Activated naive CD4-positive, alpha-beta T cell treated with Interleukin-2 at 50 U/mL for 16 hours (primary cell): Measurements from ENCODE around the gene ATP9A.
"Not testable (repeated sequence)": the region's sequence is repeated elsewhere in the genome, so short reads cannot be mapped to it uniquely, and the experiment has no call there.

Source experiments
- DNase-seq: peaks from one replicate; pipeline ENCODE4 v3.0.0-alpha.2; 2020

Gene ATP9A

DNA sequence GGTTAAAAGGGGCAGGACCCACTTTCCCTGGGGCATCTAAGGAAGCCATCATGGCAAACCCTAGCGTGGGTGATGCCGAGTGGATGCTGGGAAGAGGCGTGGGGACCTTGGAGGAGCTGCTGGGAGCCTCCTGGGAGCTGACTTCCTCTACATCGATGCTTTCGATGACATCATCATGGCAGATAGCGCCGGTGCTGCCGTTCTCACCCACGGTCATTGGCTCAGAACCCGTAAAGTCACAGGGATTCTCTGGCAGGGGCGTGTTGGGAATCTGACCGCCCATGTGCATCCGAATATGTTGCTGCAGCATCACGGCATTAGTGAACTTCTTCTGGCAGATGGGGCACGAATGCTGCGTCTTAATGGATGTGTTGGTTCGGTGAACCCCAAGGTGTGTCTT, 22.1 kb upstream of the ATP9A start:
- DNase-seq: no peak

DNA sequence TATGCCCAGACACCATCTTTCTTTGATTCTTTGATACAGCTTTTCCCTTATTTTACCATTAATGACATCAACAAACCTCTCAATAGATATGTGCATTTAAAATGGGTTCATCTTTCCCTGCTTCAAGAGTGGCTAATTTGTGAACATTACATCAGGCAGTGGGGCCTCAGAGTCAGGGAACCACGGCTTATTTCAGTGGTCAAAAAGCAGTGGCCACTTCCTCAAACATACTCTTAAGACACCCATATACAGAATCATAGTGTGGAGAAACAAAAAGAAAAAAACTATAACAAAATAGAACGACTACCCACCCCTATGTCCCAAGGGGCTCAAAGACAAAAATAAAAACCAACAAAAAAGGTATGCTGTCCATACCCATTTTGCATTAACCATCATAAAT, 21.2 kb upstream of the ATP9A start:
- DNase-seq: no peak

DNA sequence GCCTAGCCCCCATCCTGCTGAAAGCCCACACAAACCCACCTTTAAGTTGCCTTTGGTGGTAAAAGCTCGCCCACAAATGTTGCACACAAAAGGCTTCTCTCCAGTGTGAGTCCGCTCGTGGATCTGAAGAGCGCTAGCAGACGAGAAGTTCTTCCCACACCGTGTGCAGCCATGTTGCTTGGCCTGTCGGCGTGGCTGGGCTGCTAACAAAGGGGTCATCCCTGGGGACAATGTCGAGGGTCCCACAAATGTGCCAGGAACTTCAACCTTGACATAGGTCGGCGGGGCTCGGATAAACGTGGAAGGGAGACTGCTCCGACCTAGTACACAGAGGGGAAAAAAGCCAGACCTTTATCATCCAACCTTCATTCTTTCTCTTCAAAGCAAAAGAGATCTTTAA, 20.6 kb upstream of the ATP9A start:
- no peak for DNase-seq

DNA sequence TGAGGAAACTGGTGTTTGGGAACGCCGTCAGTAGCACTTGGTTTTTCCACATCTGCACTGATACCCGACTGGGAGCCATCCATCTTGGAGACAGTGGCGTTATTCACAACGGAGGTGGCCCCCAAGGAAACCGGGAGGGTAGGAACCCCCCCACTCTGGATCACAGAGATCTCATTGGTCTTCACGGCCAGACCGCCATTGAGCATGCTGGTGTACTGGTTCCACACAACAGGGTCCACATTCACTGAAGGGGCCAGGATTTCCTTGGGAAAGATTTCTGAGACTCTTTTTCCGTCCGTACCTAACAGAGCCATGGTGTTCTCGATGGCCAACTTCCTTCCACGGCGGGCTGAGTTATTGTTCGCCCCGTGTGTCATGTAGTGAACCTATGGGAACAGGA, 16.1 kb upstream of the ATP9A start:
- no peak for DNase-seq

DNA sequence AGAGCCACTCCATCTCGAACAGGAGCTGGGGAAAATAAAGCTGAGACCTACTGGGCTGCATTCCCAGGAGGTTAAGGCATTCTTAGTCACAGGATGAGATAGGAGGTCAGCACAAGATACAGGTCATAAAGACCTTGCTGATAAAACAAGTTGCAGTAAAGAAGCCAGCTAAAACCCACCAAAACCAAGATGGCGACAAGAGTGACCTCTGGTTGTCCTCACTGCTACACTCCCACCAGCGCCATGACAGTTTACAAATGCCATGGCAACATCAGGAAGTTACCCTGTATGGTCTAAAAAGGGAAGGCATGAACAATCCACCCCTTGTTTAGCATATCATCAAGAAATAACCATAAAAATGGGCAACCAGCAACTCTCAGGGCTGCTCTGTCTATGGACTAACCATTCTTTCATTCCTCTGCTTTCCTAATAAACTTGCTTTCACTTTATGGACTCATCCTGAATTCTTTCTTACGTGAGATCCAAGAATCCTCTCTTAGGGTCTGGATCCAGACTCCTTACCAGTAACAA, 10.1 kb upstream of the ATP9A start:
- not testable (repeated sequence) for DNase-seq

DNA sequence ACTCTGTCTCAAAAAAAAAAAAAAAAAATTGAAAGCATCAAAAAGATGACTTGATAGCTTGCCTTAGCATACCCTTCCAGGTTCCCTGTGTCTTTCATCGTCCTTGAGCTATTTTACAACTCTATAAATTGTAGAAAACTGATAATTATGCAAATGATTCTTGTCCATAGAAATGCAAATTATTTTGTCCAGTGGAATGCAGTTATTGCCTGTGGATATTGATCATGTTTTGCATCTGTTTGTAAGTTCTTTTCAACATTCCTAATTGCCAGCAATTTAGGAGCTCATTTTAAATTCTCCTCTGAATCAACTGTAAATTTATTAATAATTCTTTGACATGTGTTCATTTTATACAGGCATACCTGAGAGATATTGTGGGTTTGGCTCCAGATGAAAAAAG, 7.1 kb upstream of the ATP9A start:
- DNase-seq: no peak

DNA sequence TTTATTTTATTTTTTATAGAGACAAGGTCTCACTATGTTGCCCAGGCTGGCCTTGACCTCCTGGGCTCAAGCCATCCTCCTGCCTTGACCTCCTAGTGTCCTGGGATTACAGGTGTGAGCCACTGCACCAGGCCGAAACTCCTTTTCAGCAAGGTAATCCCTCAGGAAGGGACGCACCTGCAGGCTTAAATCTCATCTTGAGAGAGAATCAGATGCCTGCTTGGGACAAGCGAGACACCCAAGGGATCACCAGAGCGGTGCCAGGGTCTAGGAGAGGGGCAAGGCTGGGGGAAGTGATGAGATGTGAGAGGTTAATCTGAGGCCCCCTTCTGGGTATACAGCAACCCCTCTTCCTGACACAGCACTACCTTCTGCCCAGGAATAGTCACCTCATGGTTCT, 4.0 kb upstream of the ATP9A start:
- DNase-seq: no peak

DNA sequence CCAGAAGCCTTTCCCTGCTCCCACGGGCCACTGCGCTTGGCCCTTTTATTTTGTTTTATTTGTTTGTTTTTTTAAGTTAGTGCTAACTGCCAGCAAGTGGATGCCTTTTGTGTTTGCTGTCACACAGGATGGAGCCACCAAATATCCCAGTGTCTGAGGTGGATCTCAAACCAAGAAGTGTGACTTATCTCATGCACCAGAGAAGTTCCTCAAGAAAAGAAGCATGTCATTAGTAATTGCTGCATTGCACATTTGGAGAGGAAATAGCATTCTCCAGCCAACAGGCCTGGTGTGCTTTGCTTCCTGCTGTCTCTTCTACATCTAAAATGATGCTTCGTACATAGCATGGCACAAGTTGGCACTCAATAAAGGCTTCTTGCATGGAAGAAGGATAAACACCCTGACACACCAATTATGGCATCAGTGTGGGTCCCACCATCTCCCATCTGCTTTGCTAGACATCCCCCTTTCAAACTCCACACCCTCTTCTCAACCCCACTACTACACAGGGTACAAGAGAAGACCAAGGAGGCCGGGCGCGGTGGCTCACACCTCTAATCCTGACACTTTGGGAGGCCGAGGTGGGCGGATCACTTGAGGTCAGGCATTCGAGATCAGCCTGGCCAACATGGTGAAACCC, 1.9 kb upstream of the ATP9A start:
- DNase-seq: no peak

DNA sequence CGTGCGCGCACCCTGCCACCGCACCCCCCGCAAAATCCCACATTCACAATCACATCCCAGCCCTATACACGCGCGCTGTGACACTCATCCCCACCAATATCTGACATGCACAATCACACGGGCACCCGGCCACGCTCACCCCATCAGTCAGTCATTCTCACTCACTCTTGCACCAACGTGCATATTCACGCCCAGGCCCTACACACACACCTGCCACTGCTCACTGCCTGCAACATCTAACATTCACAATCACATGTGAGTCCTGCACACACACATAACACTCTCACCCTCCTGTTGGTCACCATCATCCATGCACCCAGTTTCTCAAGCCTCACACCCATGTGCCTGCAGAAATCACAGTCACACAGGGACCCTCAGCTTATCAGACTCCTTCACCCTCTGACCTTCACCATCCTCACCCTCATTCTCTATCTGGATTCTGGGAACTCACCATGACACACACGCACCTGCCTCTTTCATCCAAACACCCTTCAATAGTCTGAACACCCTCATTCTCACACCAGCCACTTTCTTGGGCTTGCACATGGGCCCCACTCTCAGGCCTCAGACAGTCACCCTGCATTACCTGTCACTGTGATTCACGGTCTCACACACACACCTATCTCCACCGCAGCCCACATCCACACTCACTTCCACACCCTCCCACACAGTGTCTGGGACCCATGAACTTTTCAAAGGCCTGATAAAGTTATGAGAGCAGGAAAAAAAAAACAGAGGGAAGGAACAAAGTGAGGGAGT, 748 bp upstream of the ATP9A start:
- peak; percentile 4 for DNase-seq

DNA sequence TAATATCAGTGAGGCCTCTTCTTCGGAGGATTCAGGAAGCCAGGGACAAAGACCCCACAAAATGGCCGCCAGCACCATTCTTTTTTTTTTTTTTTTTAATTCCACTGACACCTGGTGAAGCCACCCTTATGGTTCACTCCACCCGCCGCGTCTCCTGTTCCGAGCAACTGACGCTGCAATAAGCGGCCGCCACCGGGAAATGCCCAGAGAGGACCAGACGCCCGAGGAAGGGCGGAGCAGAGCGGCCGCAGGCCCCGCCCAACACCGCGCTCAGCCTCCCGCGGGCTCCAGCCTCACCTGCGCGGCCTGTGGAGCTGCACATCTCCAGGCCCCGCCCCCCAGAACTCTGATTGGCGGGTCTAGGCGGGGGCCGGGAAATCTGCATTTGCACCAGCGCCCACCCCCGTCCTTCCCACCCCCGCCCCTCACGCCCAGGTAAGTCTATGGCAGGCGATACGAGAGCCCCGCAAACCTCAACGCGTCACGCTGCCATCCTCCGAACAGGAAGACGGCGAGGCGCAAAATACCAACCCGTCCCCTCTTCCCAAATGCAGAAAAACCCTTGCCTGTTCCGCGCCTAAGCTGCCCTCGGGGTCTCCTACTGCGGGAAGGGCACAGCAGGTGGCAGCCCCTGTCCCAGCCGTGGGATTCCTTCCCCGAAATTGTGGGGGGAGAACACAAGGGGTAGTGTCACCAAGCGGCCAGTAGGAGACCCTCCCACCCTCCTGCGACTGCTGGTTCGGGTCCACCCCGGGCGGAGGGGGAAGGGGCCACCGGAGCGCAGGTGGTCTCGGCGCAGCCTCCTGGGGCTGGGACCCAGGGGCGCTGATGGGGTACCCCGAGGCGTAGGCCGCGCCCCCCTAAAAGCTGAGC, 960 bp downstream of the ATP9A start:
- peak; percentile 43 for DNase-seq

DNA sequence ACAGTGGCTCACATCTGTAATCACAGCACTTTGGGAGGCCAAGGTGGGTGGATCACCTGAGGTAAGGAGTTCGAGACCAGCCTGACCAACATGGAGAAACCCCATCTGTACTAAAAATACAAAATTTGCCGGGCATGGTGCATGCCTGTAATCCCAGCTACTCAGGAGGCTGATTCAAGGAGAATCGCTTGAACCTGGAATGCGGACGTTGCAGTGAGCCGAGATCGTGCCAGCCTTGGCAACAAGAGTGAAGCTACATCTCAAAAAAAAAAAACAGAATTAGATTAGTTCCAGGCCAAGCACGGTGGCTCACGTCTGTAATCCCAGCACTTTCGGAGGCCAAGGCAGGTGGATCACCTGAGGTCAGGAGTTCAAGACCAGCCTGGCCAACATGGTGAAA, 2.8 kb downstream of the ATP9A start:
- not testable (repeated sequence) for DNase-seq

DNA sequence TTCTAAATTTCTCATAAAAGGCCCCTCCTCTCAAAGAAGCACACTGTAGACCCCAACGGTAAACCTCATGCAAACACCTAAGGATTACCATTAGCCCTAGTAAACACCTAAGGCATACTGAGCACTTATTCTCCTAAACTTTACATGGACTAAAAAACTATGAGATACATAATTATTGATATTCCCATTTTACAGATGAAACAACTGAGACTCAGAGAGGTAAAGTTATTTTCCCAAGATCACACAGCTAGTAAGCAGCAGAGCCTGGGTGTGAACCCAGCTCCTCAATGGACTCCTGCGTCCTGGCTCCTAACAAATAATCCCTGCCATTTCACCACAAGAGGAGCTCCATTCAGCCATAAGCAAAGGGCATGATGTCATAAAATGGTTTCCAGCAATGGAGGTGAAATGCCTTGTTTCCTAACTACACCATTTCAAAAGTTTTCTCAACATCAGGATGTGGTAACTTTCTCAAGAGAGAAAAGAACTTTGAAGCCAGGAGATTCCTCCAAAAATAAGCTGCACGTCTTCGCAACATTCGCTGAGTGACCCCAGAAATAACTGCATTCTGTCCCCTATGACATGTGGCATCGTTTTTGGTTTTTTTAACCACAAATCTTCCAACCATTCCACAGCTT, 4.1 kb downstream of the ATP9A start:
- DNase-seq: no peak

DNA sequence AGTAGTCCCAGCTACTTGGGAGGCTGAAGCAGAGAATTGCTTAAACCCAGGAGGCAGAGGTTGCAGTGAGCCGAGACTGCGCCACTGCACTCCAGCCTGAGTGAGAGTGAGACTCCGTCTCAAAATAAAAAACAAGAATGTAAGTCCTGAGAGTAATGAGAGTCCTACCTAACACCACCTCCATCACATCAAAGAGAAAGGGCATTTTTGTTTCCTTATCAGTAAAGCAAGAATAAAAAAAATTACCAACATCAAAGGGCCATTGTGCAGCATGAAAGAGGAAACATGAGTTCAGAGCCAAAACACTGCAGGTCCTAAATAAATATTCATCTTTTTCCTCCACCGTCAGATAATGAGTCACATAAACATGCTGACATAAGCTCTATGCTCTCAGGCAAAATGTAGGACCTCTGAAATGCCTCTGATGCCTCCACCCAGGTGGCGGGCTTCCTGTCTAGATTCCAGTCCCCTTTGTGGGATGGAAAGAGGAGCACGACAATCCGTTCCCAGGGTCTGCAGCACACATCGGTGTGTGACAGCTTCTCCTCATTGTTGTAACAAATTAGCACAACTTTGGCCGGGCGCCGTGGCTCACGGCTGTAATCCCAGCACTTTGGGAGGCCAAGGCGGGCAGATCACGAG, 7.2 kb downstream of the ATP9A start:
- DNase-seq: no peak

DNA sequence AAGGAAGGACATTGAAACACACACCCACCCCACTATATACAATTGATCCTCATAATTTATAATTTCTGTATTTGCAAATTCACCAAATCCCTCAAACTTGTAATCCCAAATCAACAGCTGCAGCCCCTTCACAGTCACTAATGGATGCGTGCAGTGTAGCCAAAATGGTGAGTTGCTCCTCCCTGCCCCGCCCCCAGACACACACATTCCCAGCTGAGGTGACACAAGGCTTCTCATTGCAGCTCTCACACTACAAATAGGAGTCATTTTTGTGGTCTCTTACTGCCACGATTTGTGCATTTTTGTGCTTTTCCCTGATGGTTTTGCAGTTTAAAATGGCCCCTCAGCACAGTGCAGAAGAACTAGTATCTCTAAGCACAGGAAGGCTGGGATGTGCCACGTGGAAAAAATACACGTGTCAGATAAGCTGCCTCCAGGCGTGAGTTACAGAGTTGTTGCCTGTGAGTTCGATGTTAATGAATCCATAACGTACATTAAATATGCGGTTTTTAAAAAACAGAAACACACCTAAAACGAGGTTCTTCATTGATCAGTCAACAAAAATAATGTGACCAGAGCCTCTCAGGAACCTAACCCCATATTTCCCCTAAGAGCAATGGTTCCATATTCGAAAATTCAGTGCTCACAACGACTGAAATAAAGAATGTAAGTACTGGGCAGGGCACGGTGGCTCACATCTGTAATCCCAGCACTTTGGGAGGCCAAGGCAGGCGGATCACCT, 8.2 kb downstream of the ATP9A start:
- DNase-seq: no peak

DNA sequence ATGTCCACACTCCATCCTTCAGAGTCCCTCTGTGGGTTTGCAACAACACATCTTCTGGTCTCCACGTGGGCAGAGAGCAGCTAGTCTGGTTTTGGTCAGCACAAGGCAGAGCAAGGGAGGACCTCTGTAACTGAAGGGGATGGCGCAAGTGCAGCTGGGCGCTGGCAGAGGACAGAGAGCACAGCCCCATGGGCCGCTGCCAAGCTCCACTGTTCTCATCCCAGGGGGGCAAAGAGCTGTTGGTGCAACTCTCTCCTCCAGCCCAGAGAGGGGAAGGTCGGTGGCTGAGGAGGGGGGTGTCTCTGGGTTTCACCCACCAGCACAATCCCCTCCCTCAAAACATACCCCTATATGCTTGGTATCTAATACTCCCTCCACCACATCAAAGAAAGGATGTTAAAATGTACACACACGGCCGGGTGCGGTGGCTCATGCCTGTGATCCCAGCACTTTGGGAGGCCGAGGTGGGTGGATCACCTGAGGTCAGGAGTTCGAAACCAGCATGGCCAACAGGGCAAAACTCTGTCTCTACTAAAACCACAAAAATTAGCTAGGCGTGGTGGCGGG, 9.1 kb downstream of the ATP9A start:
- DNase-seq: no peak

DNA sequence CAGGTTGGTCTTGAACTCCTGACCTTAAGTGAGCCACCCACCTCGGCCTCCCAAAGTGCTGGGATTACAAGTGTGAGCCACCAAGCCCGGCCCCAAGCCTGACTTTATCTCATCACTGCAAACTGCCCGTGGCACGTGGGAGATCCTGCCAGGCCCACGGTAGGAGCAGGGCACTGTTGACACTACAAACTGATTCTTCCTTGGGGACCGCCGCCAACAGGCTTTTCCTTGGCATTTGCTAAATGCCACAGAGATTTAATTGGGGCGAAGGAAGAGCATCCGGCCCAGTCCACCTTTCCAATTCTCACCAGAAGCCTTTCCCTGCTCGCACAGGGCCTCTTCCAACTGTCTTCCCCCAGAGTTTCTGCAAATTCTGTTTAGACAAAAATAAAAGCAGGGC, 11.0 kb downstream of the ATP9A start:
- no peak for DNase-seq

DNA sequence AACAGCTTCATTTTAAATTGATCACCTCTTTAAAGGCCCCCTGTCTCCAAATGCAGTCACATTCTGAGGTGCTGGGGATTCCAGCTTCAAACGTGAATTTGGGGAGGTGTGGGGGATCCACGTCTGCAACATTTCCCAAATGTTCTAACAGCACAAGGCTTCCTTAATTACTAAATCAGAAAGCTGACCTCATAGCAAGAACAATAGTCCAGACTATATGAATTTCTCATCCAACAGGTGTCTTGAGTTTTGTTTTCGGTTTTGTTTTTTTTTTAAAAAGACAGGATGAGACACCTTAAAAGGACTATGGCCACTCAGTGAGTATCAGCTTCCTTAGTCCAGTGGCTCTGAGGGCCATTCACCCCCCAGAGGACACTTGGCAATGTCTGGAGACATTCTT, 11.5 kb downstream of the ATP9A start:
- DNase-seq: no peak

DNA sequence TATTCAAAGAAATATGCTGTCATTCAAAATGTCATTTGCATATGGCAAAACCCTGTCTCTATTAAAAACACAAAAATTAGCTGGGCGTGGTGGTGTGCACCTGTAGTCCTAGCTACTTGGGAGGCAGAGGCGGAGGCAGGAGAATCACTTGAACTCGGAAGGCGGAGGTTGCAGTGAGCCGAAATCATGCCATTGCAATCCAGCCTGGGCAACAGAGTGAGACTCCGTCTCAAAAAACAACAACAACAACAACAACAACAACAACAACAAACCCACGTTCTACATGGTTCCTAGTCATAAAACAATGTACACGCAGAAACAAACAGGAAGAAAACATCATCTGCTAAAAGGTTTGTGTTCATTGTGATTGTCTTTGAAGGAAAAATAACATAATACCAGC, 15.0 kb downstream of the ATP9A start:
- DNase-seq: not testable (repeated sequence)

DNA sequence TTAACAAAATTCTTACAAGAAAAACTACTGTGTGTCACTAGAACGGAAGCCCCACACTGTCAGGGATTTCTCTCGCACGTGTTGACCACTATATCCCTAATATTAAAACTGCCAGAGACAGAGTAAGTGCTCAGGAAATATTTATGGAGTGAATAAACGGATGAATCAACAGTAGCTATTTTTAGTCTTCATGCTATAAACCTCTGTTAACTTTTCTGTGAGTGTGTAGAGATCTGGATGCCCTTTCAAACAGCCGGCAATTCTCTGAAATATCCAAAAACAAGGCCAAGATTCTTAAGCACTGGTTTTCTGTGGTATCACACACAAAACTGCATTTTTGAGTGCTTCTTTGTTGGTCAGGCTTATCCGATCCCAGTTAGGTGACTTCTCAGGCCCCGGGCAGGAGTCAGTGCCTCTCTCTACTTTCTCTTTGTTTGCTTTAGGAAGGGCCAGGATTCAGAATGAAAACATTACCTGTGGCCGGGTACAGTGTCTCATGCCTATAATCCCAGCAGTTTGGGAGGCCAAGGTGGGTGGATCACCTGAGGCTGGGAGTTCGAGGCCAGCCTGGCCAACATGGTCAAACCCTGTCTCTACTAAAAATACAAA, 15.7 kb downstream of the ATP9A start:
- DNase-seq: no peak

DNA sequence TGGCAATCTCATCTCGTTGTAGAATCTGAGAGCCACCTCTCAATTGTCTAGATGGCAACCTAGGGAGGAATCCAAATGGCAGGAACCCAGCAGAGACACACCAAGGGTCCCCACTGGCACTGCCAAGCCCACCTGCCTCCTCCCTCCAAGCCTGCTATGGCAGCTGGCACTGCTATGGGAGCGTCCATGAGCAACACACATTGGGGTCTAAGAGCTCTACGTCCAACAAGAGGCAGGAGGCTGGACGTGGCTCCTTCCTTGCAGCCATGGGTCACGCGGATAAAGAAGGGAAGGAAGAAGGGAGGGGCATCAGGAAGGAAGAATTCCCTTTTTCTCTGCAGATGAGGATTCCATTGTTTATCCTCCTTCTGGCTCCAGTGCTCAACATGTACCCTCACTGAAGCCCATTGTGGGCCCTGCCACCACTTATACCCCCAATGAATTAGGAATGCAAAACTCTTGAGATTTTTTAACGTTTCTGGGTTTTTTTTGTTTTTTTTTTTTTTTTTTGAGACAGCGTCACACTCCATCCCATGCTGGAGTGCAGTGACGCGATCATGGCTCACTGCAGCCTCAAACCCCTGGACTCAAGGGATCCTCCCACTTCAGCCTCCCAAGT, 17.3 kb downstream of the ATP9A start:
- no peak for DNase-seq
